NCI-H69 (cell line): ENCODE data around the gene PIK3CB.
"Not testable (repeated sequence)": the region's sequence is repeated elsewhere in the genome, so short reads cannot be mapped to it uniquely, and the experiment has no call there.

Source experiments
- DNase-seq: peaks from one replicate; lab custom pipeline; 2025; lab: John Stamatoyannopoulos, UW

The PIK3CB gene

GRCh38 chr3:138609898-138610266 is 224.8 kb downstream of the PIK3CB start:
- DNase-seq, result peak; percentile 5

GRCh38 chr3:138608322-138609135 is 226.2 kb downstream of the PIK3CB start, which contains the start of gene FAIM:
Gene FAIM (plus strand): TSS chr3:138608771. CDS start chr3:138619727, 10,956 bp downstream.
- DNase-seq, result peak; percentile 75

DNA sequence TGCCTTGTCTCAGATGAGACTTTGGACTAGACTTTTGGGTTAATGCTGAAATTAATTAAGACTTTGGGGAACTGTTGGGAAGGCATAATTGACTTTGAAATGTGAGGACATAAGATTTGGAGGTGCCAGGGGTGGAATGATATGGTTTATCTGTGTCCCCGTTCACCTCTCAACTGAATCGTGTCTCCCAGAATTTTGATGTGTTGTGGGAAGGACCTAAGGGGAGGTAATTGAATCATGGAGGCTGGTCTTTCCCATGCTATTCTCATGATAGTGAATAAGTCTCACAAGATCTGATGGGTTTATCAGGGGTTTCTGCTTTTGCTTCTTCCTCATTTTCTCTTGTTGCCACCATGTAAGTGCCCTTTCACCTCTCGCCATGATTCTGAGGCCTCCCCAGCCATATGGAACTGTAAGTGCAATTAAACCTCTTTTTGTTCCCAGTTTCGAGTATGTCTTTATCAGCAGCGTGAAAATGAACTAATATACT is 230.6 kb downstream of the PIK3CB start:
- not testable (repeated sequence) for DNase-seq
